ENCODE measurements around the gene BMS1. TPM values are rescaled to one million over a fixed set of nuclear protein-coding genes. Genes with fewer than 3 reads are reported as not detected.

BMS1 gene
- total RNA-seq, 3 donors from 2014 or later (not counting 1 experiment from before 2014, with no cell fraction given), result 10.4 to 12.1 (median 11.9) TPM

- peaks cover 83% of the 10 kb centered on the region for H3K36me3 ChIP-seq (ENCODE audit: control insufficient read depth, insufficient read depth, low read length)
- H3K9me3 Mint-ChIP-seq, result no peaks in the 10 kb centered on the region
- DNase-seq (no peak), ATAC-seq (no peak)
- H3K27ac ChIP-seq (ENCODE audit: low read length), result no peak overlapping the region
- intact Hi-C loops (cut with micrococcal nuclease), result no loop called here
- H3K4me3 ChIP-seq (ENCODE audit: low read length), result no peak overlapping the region
- H3K27me3 Mint-ChIP-seq (ENCODE audit: low read depth in 2 of 2), result no peaks in the 10 kb centered on the region
- no peaks in the 10 kb centered on the region for H3K4me1 ChIP-seq (ENCODE audit: control insufficient read depth, insufficient read depth, low read length)
- WGBS (ENCODE audit: insufficient coverage), result 91% methylated on average over 2 of the region's 2 CpGs
- peaks cover 67% of the 10 kb centered on the region for H3K36me3 Mint-ChIP-seq
- H3K27me3 ChIP-seq (ENCODE audit: control insufficient read depth, insufficient read depth, low read length), result no peaks in the 10 kb centered on the region
- H3K4me1 Mint-ChIP-seq, result peaks cover 0 to 6% of the 10 kb centered on the region in 2 donors
- H3K9me3 ChIP-seq (ENCODE audit: control insufficient read depth, insufficient read depth, low read length), result no peaks in the 10 kb centered on the region
- no peak overlapping the region for H3K4me3 Mint-ChIP-seq
- TF ChIP-seq CTCF (IDR thresholded peaks at IDR 0.05), result no peak
- no peak overlapping the region for H3K27ac Mint-ChIP-seq
Observed at GRCh38 chr10:42795701-42796100, 13.1 kb downstream of the BMS1 start.

GRCh38 chr10:42801135-42801534 is 18.5 kb downstream of the BMS1 start:
- TF ChIP-seq CTCF (IDR thresholded peaks at IDR 0.05), result no peak
- peaks cover 0 to 7% of the 10 kb centered on the region in 2 donors for H3K4me1 Mint-ChIP-seq
- H3K4me3 Mint-ChIP-seq, result no peak overlapping the region
- Histone ChIP-seq H3K9me3 (ENCODE audit: control insufficient read depth, insufficient read depth, low read length) (no peaks in the 10 kb centered on the region), H3K4me1 (ENCODE audit: control insufficient read depth, insufficient read depth, low read length) (no peaks in the 10 kb centered on the region), H3K27me3 (ENCODE audit: control insufficient read depth, insufficient read depth, low read length) (no peaks in the 10 kb centered on the region), H3K4me3 (ENCODE audit: low read length) (no peak overlapping the region), H3K36me3 (ENCODE audit: control insufficient read depth, insufficient read depth, low read length) (peaks cover 85% of the 10 kb centered on the region), H3K27ac (ENCODE audit: low read length) (no peak overlapping the region)
- intact Hi-C loops (cut with micrococcal nuclease), result no loop called here
- ATAC-seq (no peak), DNase-seq (no peak)
- H3K36me3 Mint-ChIP-seq, result peaks cover 46% of the 10 kb centered on the region
- H3K9me3 Mint-ChIP-seq, result no peaks in the 10 kb centered on the region
- no peak overlapping the region for H3K27ac Mint-ChIP-seq
- no peaks in the 10 kb centered on the region for H3K27me3 Mint-ChIP-seq (ENCODE audit: low read depth in 2 of 2)

DNA sequence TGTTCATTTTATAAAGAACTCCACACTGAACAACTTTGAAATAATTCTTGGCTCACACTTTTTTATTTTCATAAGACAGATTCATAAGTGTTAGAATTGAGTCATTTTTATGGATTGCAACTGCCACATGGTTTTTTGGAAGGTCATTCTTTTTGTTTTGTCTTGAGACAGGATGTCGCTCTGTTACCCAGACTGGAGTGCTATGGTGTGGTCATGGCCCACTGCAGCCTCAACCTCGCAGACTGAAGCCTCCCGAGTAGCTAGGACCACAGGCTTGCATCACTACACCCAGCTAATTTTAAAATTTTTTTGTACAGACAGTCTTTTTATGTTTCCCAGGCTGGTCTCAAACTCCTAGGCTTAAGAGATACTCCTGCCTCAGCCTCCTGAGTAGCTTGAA is 20.3 kb downstream of the BMS1 start:
- intact Hi-C loops (cut with micrococcal nuclease), result no loop called here
- Histone ChIP-seq H3K27me3 (ENCODE audit: control insufficient read depth, insufficient read depth, low read length) (no peaks in the 10 kb centered on the region), H3K36me3 (ENCODE audit: control insufficient read depth, insufficient read depth, low read length) (peaks cover 76% of the 10 kb centered on the region), H3K4me3 (ENCODE audit: low read length) (no peak overlapping the region), H3K9me3 (ENCODE audit: control insufficient read depth, insufficient read depth, low read length) (no peaks in the 10 kb centered on the region), H3K27ac (ENCODE audit: low read length) (no peak overlapping the region), H3K4me1 (ENCODE audit: control insufficient read depth, insufficient read depth, low read length) (no peaks in the 10 kb centered on the region)
- Mint-ChIP-seq H3K27me3 (ENCODE audit: low read depth in 2 of 2) (no peaks in the 10 kb centered on the region), H3K4me1 (peaks cover 0 to 7% of the 10 kb centered on the region in 2 donors), H3K9me3 (no peaks in the 10 kb centered on the region), H3K4me3 (no peak overlapping the region), H3K27ac (no peak overlapping the region), H3K36me3 (peaks cover 30% of the 10 kb centered on the region)
- DNase-seq, result no peak
- TF ChIP-seq CTCF (IDR thresholded peaks at IDR 0.05), result no peak
- WGBS (ENCODE audit: insufficient coverage), result 78% methylated on average over 3 of the region's 3 CpGs
- no peak for ATAC-seq

GRCh38 chr10:42809676-42810075 is 27.1 kb downstream of the BMS1 start:
- no peak overlapping the region for H3K27ac ChIP-seq (ENCODE audit: low read length)
- H3K36me3 ChIP-seq (ENCODE audit: control insufficient read depth, insufficient read depth, low read length), result peaks cover 31% of the 10 kb centered on the region
- H3K9me3 ChIP-seq (ENCODE audit: control insufficient read depth, insufficient read depth, low read length), result no peaks in the 10 kb centered on the region
- peaks cover 7 to 12% of the 10 kb centered on the region in 2 donors for H3K4me1 Mint-ChIP-seq
- H3K27ac Mint-ChIP-seq, result no peak overlapping the region
- peaks cover 2 to 7% of the 10 kb centered on the region in 2 donors for H3K9me3 Mint-ChIP-seq
- intact Hi-C loops (cut with micrococcal nuclease), result no loop called here
- no peak for ATAC-seq
- no peak overlapping the region for H3K4me3 Mint-ChIP-seq
- TF ChIP-seq CTCF (IDR thresholded peaks at IDR 0.05), result no peak
- WGBS (ENCODE audit: insufficient coverage), result 85% methylated on average over 3 of the region's 4 CpGs
- DNase-seq, result no peak
- H3K27me3 Mint-ChIP-seq (ENCODE audit: low read depth in 2 of 2), result no peaks in the 10 kb centered on the region
- H3K27me3 ChIP-seq (ENCODE audit: control insufficient read depth, insufficient read depth, low read length), result no peaks in the 10 kb centered on the region
- no peak overlapping the region for H3K4me3 ChIP-seq (ENCODE audit: low read length)
- H3K4me1 ChIP-seq (ENCODE audit: control insufficient read depth, insufficient read depth, low read length), result no peaks in the 10 kb centered on the region
- peaks cover 13% of the 10 kb centered on the region for H3K36me3 Mint-ChIP-seq

Data from natural killer cell (primary cell).